Nephron progenitor cell (in vitro differentiated cells): Measurements from ENCODE around the gene KRTAP10-7.
"Not testable (repeated sequence)": the region's sequence is repeated elsewhere in the genome, so short reads cannot be mapped to it uniquely, and the experiment has no call there.

Experiments
- DNase-seq: peaks from one replicate; pipeline ENCODE4 v3.0.0; 2021
- H3K27ac Mint-ChIP-seq: 2 replicates; pipeline ENCODE4 v1.8.0; 2021; ENCODE audit warnings: mild to moderate bottlenecking, moderate library complexity, mixed read lengths
- H3K27me3 Mint-ChIP-seq: 2 replicates; pipeline ENCODE4 v1.8.0; 2021; ENCODE audit warnings: mild to moderate bottlenecking, low read depth, mixed read lengths; ENCODE audit not compliant: poor library complexity
- H3K36me3 Mint-ChIP-seq: 2 replicates; pipeline ENCODE4 v1.8.0; 2021; ENCODE audit warnings: low read depth, mixed read lengths
- H3K4me1 Mint-ChIP-seq: 2 replicates; pipeline ENCODE4 v1.8.0; 2021; ENCODE audit warnings: mixed read lengths
- H3K4me3 Mint-ChIP-seq: 2 replicates; pipeline ENCODE4 v1.8.0; 2021; ENCODE audit warnings: mild to moderate bottlenecking, moderate library complexity, mixed read lengths
- H3K9me3 Mint-ChIP-seq: 2 replicates; pipeline ENCODE4 v1.8.0; 2021; ENCODE audit warnings: mild to moderate bottlenecking, moderate library complexity, mixed read lengths
- TF ChIP-seq, protein P1 (sequence below): fragments of 200-600 bp; sonication (generic); IDR thresholded peaks from 2 replicates; pipeline ENCODE4 v1.5.0; 2021; ENCODE audit warnings: antibody characterized with exemption

The KRTAP10-7 gene

DNA sequence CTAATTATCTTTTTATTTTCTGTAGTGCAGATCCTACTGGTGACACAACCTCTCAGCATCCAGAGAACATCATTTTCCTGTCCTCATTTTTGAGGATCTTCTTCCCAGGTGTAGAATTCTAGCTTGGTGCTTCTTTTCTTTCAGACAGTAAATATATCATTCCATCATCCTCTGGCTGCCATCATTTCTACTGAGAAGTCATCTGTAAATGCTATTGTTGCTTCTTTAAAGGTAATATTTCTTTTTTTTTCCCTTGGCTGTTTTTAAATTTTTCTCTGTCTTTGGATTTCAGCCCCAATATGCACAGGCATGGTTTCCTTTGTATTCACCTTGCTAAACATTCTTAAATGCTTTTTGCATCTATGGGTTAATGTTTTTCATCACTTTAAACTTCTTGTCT lies 23.2 kb downstream of the KRTAP10-7 start:
- Mint-ChIP-seq H3K27ac (no peak overlapping the region), H3K4me1 (peaks cover 7% of the 10 kb centered on the region), H3K9me3 (peaks cover 67% of the 10 kb centered on the region), H3K4me3 (no peak overlapping the region), H3K36me3 (peaks cover 18% of the 10 kb centered on the region), H3K27me3 (peaks cover 3% of the 10 kb centered on the region)
- TF ChIP-seq, protein P1, sequence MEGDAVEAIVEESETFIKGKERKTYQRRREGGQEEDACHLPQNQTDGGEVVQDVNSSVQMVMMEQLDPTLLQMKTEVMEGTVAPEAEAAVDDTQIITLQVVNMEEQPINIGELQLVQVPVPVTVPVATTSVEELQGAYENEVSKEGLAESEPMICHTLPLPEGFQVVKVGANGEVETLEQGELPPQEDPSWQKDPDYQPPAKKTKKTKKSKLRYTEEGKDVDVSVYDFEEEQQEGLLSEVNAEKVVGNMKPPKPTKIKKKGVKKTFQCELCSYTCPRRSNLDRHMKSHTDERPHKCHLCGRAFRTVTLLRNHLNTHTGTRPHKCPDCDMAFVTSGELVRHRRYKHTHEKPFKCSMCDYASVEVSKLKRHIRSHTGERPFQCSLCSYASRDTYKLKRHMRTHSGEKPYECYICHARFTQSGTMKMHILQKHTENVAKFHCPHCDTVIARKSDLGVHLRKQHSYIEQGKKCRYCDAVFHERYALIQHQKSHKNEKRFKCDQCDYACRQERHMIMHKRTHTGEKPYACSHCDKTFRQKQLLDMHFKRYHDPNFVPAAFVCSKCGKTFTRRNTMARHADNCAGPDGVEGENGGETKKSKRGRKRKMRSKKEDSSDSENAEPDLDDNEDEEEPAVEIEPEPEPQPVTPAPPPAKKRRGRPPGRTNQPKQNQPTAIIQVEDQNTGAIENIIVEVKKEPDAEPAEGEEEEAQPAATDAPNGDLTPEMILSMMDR, result no peak
- no peak for DNase-seq

DNA sequence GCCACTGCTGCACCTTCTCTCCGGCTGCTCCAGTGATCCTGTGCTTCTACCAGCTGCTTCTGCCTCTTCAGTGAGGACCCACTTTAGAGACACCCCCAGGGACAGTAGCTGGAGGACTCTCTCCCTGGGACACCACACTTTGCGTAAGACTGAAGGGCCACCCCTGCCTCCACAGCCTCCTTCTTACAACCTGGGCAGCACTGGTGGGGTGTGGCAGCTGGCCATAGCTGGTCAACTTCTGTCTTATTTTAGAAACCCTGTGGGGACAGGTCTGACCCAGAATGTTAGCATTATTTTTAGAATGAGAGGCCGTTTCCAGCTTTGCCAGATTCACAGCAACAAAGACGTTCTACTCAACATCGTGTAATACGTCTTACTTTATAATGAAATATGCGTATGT lies 25.4 kb downstream of the KRTAP10-7 start:
- Mint-ChIP-seq H3K27ac (no peak overlapping the region), H3K36me3 (peaks cover 18% of the 10 kb centered on the region), H3K27me3 (peaks cover 7% of the 10 kb centered on the region), H3K4me3 (no peak overlapping the region), H3K4me1 (peaks cover 7% of the 10 kb centered on the region), H3K9me3 (peaks cover 57% of the 10 kb centered on the region)
- DNase-seq, result no peak
- TF ChIP-seq, protein P1, result no peak

DNA sequence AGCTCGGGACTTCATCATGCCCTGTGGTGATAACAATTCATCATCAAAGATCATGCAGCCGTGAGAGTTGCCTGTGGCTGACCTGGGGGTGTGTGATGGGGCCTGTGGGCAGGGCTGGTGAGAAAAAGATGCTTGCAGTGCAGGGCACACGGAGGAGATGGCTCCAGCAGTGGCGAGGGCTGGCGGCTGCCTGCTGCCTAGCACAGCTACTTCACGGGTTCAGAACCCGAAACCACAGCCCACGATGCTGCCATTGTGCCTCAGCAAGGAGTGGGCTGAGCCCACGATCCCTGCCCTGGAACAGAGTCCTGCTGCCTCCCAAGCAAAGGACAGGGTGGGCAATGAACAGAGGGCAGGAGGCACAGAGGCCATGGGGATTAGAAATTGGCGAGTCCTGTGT lies 25.9 kb downstream of the KRTAP10-7 start:
- peaks cover 60% of the 10 kb centered on the region for H3K9me3 Mint-ChIP-seq
- no peak overlapping the region for H3K4me3 Mint-ChIP-seq
- H3K4me1 Mint-ChIP-seq, result peaks cover 7% of the 10 kb centered on the region
- peaks cover 7% of the 10 kb centered on the region for H3K27me3 Mint-ChIP-seq
- no peak for DNase-seq
- H3K27ac Mint-ChIP-seq, result no peak overlapping the region
- peaks cover 22% of the 10 kb centered on the region for H3K36me3 Mint-ChIP-seq
- TF ChIP-seq, protein P1, result no peak

DNA sequence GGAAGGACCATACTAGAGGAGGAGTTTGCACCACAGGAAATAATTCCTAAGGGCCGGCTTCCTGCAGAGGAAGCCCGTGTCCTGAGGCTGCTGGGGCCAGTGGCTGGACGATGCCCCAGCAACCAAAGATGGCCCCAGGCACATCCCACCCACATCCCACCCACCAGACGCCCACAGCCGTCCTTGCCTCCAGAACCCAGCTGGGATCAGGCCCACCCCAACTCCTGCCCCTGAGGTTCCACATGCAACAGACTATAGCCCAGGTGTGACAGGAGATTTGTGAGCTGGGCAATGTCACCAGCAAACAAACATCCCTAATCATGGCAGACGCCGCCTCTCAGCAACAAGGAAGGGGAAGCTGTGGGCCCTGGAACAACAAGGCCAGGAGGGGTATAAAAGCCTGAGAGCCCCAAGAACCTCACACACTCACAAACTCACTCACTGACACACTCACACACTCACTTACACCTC lies 26.3 kb downstream of the KRTAP10-7 start, which contains the start of gene KRTAP10-9:
KRTAP10-9 (plus strand) TSS at position 421 of the 471 bp plus-strand sequence. CDS start 79 bp downstream, outside the sequence.
- H3K27ac Mint-ChIP-seq, result no peak within 1 kb of the TSS

DNA sequence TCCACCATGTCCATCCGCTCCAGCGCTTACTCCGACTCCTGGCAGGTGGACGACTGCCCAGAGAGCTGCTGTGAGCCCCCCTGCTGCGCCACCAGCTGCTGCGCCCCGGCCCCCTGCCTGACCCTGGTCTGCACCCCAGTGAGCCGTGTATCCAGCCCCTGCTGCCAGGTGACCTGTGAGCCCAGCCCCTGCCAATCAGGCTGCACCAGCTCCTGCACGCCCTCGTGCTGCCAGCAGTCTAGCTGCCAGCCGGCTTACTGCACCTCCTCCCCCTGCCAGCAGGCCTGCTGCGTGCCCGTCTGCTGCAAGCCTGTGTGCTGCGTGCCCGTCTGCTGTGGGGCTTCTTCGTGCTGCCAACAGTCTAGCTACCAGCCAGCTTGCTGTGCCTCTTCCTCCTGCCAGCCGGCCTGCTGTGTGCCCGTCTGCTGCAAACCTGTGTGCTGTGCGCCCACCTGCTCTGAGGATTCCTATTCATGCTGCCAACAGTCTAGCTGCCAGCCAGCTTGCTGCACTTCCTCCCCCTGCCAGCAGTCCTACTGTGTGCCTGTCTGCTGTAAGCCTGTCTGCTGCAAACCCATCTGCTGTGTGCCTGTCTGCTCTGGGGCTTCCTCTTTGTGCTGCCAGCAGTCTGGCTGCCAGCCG lies 26.9 kb downstream of the KRTAP10-7 start:
- H3K4me3 Mint-ChIP-seq, H3K4me1 Mint-ChIP-seq, H3K27me3 Mint-ChIP-seq, DNase-seq, H3K27ac Mint-ChIP-seq: not testable (repeated sequence)
- Mint-ChIP-seq H3K36me3 (peaks cover 33% of the 10 kb centered on the region), H3K9me3 (peaks cover 61% of the 10 kb centered on the region)

More for the DNA sequence above, 26.3 kb downstream of the KRTAP10-7 start, which contains the start of gene KRTAP10-9:
- H3K27me3 Mint-ChIP-seq, result peaks cover 7% of the 10 kb centered on the region
- DNase-seq, result no peak
- TF ChIP-seq, protein P1, result no peak
- H3K4me3 Mint-ChIP-seq, result no peak within 1 kb of the TSS
- H3K9me3 Mint-ChIP-seq, result peaks cover 60% of the 10 kb centered on the region
- H3K4me1 Mint-ChIP-seq, result peaks cover 7% of the 10 kb centered on the region
- H3K36me3 Mint-ChIP-seq, result peaks cover 27% of the 10 kb centered on the region

DNA sequence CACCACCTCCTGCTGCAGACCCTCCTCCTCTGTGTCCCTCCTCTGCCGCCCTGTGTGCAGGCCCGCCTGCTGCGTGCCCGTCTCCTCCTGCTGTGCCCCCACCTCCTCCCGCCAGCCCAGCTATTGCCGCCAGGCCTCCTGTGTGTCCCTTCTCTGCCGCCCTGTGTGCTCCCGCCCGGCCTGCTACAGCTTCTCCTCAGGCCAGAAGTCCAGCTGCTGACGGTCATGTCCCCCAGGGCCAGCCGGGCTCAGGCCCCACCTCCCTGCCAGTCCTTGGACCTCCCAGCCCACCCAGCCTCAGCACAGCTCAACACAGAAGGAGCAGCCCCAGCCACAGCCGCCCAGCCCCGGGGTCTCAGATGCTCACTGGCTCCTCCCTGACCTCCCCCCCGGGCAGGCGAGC lies 27.4 kb downstream of the KRTAP10-7 start:
- Mint-ChIP-seq H3K36me3 (peaks cover 33% of the 10 kb centered on the region), H3K27me3 (peaks cover 10% of the 10 kb centered on the region), H3K9me3 (peaks cover 60% of the 10 kb centered on the region)
- not testable (repeated sequence) for H3K4me3 Mint-ChIP-seq, H3K27ac Mint-ChIP-seq, H3K4me1 Mint-ChIP-seq, DNase-seq
